A549 (cell line): ENCODE measurements around the gene RAPGEFL1. TPM values are rescaled to one million over a fixed set of nuclear protein-coding genes. Genes with fewer than 3 reads are reported as not detected.

Source experiments
- ATAC-seq, 2 experiments: fragments of 200-7000 bp in 1 of 2; fragments of >200 bp in 1 of 2; cut with Nextera tagmentation in 1 of 2; cut with Tn5 transposase in 1 of 2; 3 replicates each; pipeline versions ENCODE4 v1.8.0 to v1.9.1; 2018 to 2020; ENCODE audit warnings: mild to moderate bottlenecking in 1 of 2, moderate library complexity in 1 of 2
- CTCF ChIA-PET: fragments of 300-600 bp; sonication (Branson Sonifier 250); formaldehyde crosslinking; extraction: SDS; loops from one replicate; lab custom pipeline; 2021; ENCODE audit warnings: antibody characterized with exemption, inconsistent platforms; lab: Yijun Ruan, JAX
- POLR2A ChIA-PET: fragments of 350-600 bp; formaldehyde crosslinking; extraction: SDS; loops from one replicate; lab custom pipeline; 2021; ENCODE audit warnings: antibody characterized with exemption, inconsistent platforms; lab: Yijun Ruan, JAX
- DNase-seq, 2 experiments: peaks; one replicate each; pipeline versions ENCODE4 v3.0.0 to v3.0.0-alpha.2; 2011 to 2016; ENCODE audit warnings: low read depth in 1 of 2, low spot score in 1 of 2
- FAIRE-seq: peaks from 2 replicates; lab custom pipeline; 2011; peaks lifted over from hg19 to GRCh38; lab: Jason Lieb, UNC
- H3K27ac ChIP-seq, 2 experiments: fragments of >200 bp; sonication (Bioruptor Twin); formaldehyde crosslinking; 3 replicates each; pipeline ENCODE4 v1.5.1; 2016 to 2017
- H3K4me1 ChIP-seq: fragments of >200 bp; sonication (Bioruptor Twin); formaldehyde crosslinking; 3 replicates; pipeline ENCODE4 v1.6.1; 2016
- H3K4me2 ChIP-seq: fragments of >200 bp; sonication (Bioruptor Twin); formaldehyde crosslinking; 3 replicates; pipeline ENCODE4 v1.6.1; 2016
- H3K4me3 ChIP-seq: fragments of >200 bp; sonication (Bioruptor Twin); formaldehyde crosslinking; 3 replicates; pipeline ENCODE4 v1.5.1; 2016
- H3K9me3 ChIP-seq: fragments of >200 bp; sonication (Bioruptor Twin); formaldehyde crosslinking; 3 replicates; pipeline ENCODE4 v1.6.1; 2016
- ATOH8 ChIP-seq: fragments of 250-450 bp; sonication (Bioruptor Pico); IDR thresholded peaks from 2 replicates; pipeline ENCODE4 v1.5.0; 2020; ENCODE audit warnings: low read depth, mild to moderate bottlenecking, moderate library complexity
- CBX8 ChIP-seq: fragments of 200-600 bp; sonication (generic); IDR thresholded peaks from 2 replicates; pipeline ENCODE4 v1.6.1; 2016
- CEBPB ChIP-seq, 2 experiments: fragments of >200 bp in 1 of 2; sonication (Bioruptor Twin) in 1 of 2; formaldehyde crosslinking in 1 of 2; IDR thresholded peaks; 2 replicates each; pipeline ENCODE4 v1.6.1; 2012 to 2016
- CTCF ChIP-seq: fragments of >200 bp; sonication (Bioruptor Twin); formaldehyde crosslinking; IDR thresholded peaks from 3 replicates; pipeline ENCODE4 v1.5.1; 2016
- ELK1 ChIP-seq: fragments of 150-350 bp; IDR thresholded peaks from 2 replicates; pipeline ENCODE4 v1.6.1; 2014; ENCODE audit warnings: low read depth, mild to moderate bottlenecking, low read length
- FOXS1 ChIP-seq: fragments of 250-450 bp; sonication (Bioruptor Pico); IDR thresholded peaks from 2 replicates; pipeline ENCODE4 v1.5.0; 2020; ENCODE audit warnings: mild to moderate bottlenecking, moderate library complexity
- GATA3 ChIP-seq: IDR thresholded peaks from 2 replicates; pipeline ENCODE4 v1.6.1; 2012; ENCODE audit warnings: borderline replicate concordance
- HOXA7 ChIP-seq: fragments of 250-450 bp; sonication (Bioruptor Pico); IDR thresholded peaks from 2 replicates; pipeline ENCODE4 v1.5.0; 2020; ENCODE audit warnings: mild to moderate bottlenecking, moderate library complexity
- MAFK ChIP-seq: fragments of 450-650 bp; IDR thresholded peaks from 2 replicates; pipeline ENCODE4 v1.6.1; 2014; ENCODE audit not compliant: partially characterized antibody
- MAZ ChIP-seq: fragments of 150-350 bp; IDR thresholded peaks from 2 replicates; pipeline ENCODE4 v1.6.1; 2014; ENCODE audit warnings: antibody characterized with exemption, low read depth, low read length, borderline replicate concordance
- NPAS2 ChIP-seq: fragments of 250-450 bp; sonication (Bioruptor Pico); IDR thresholded peaks from 2 replicates; pipeline ENCODE4 v1.8.0; 2022; ENCODE audit warnings: mild to moderate bottlenecking, moderate library complexity, borderline replicate concordance
- NR3C1 ChIP-seq: fragments of >200 bp; sonication (Bioruptor Twin); formaldehyde crosslinking; IDR thresholded peaks from 3 replicates; pipeline ENCODE4 v1.6.1; 2017
- PBX3 ChIP-seq: IDR thresholded peaks from 2 replicates; pipeline ENCODE4 v1.6.1; 2012
- RAD21 ChIP-seq, 2 experiments: fragments of >200 bp in 1 of 2; sonication (Bioruptor Twin) in 1 of 2; formaldehyde crosslinking in 1 of 2; IDR thresholded peaks in 1 of 2; conservative IDR thresholded peaks in 1 of 2; 2 replicates in 1 of 2; 3 replicates in 1 of 2; pipeline ENCODE4 v1.6.1; 2012 to 2018; ENCODE audit warnings: inconsistent platforms in 1 of 2
- SMC3 ChIP-seq: fragments of >200 bp; sonication (Bioruptor Twin); formaldehyde crosslinking; IDR thresholded peaks from 3 replicates; pipeline ENCODE4 v1.6.1; 2018; ENCODE audit warnings: inconsistent platforms
- USF2 ChIP-seq: fragments of 450-650 bp; IDR thresholded peaks from 2 replicates; pipeline ENCODE4 v1.6.1; 2014; ENCODE audit warnings: antibody characterized with exemption
- ZC3H11A ChIP-seq: fragments of 450-650 bp; IDR thresholded peaks from 2 replicates; pipeline ENCODE4 v1.6.1; 2014; ENCODE audit warnings: antibody characterized with exemption, mild to moderate bottlenecking
- ZSCAN20 ChIP-seq: fragments of 250-450 bp; sonication (Bioruptor Pico); IDR thresholded peaks from 2 replicates; pipeline ENCODE4 v1.8.0; 2022; ENCODE audit warnings: mild to moderate bottlenecking, moderate library complexity
- WGBS: methylation state at CpG from one replicate; pipeline ENCODE4 v1.1.6; 2017; ENCODE audit errors: missing lambda C conversion rate; 5-methylcytosine and 5-hydroxymethylcytosine counted together
- polyA plus RNA-seq, 4 experiments: library from polyadenylated mRNA; depleted of rRNA in 3 of 4; stranded (reverse); fragments of >200 nt; fragmentation: RNase III in 1 of 4; extraction: RNeasy Plus Mini Kit Qiagen cat#74134 plus additional on column Dnase treatment in 1 of 4; gene quantifications; 2 replicates in 3 of 4; 3 replicates in 1 of 4; pipeline ENCODE4 v1.2.3, GENCODE V29; 2011 to 2017
- TF ChIP-seq, protein P1 (sequence below): IDR thresholded peaks from 2 replicates; pipeline ENCODE4 v1.6.1; 2012; ENCODE audit warnings: low read depth, borderline replicate concordance

RAPGEFL1 gene
- polyA plus RNA-seq, 2 of the 4 experiments (the other 2 are of a cell fraction), result 4.1 to 4.8 TPM

DNA sequence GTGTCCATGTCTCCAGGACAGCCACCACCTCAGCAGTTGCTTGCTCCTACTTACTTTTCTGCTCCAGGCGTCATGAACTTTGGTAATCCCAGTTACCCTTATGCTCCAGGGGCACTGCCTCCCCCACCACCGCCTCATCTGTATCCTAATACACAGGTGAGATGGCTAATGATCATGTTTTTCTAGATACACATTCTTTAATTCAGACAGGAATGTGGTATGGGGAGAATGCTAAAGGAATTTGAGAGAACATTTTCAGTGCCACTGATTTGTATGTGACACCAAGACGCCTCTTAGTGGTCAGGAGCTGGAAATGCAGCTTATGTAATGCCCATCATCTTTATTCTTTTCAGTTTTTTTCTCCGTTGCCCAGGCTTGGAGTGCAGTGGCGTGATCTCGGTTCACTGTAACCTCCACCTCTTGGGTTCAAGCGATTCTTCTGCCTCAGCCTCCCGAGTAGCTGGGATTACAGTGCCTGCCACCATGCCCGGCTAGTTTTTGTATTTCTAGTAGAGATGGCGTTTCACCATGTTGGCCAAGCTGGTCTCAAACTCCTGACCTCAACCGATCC is 8.9 kb upstream of the RAPGEFL1 start:
- Histone ChIP-seq H3K9me3 (no peaks in the 10 kb centered on the region), H3K27ac (0 out of 6 replicates have a peak overlapping the region, but pooled peaks of 1 of the 2 experiments have one; percentile 18), H3K4me1 (peaks cover 4% of the 10 kb centered on the region; the same call in 2 of the 3 replicates), H3K4me3 (no peak overlapping the region), H3K4me2 (no peak overlapping the region)
- ChIA-PET POLR2A (interaction anchor here (0.6 to 1.9 kb wide), 8 partner anchors 12 to 114 kb away, joined by 3 to 19 read pairs (median 4); partner anchors contain the start of genes CASC3, MED24 and NR1D1), CTCF (interaction anchor here (0.6 to 11.9 kb wide), 68 partner anchors 11 to 245 kb away, joined by 3 to 176 read pairs (median 6); partner anchors contain the start of genes CASC3, CSF3, MED24 and MSL1)
- TF ChIP-seq RAD21 (conservative IDR thresholded peaks at IDR 0.05 in 1 of 2, IDR thresholded peaks at IDR 0.05 in 1 of 2) (peak; percentile 79 to 81), FOXS1 (CRISPR knock-in tag) (no peak), USF2 (no peak), ELK1 (no peak), NPAS2 (CRISPR knock-in tag) (no peak), SMC3 (peak; percentile 78), CTCF (peak; percentile 84), CEBPB (IDR thresholded peaks at IDR 0.05) (0 out of 4 replicates have a peak, but pooled peaks of 1 of the 2 experiments have one; percentile 10), MAZ (no peak)
- 33% methylated on average over 11 of the region's 11 CpGs for WGBS
- ATAC-seq, result peak; percentile 76 to 83
- peak; percentile 77 for DNase-seq
- peak; percentile 83 for FAIRE-seq

- H3K9me3 ChIP-seq, result no peaks in the 10 kb centered on the region
- H3K4me2 ChIP-seq, result no peak overlapping the region
- TF ChIP-seq ATOH8 (no peak), NR3C1 (no peak), ZC3H11A (no peak)
- TF ChIP-seq, all 56 proteins: peak for 0
- WGBS, result 100% methylated on average over 2 of the region's 2 CpGs
- no peak overlapping the region for H3K27ac ChIP-seq
- no peak for ATAC-seq
- ChIA-PET CTCF (interaction anchor here (0.6 to 16.5 kb wide), 12 partner anchors 9 to 195 kb away, joined by 3 to 195 read pairs (median 4); partner anchors contain the start of genes CSF3, NR1D1 and WIPF2), POLR2A (interaction anchor here (0.6 kb wide), 1 partner anchor 125 kb away, joined by 3 read pairs; no protein-coding TSS in a partner anchor)
- no peak for DNase-seq
- H3K4me3 ChIP-seq, result no peak overlapping the region
- peaks cover 4% of the 10 kb centered on the region; the same call in 2 of the 3 replicates for H3K4me1 ChIP-seq
- FAIRE-seq, result no peak
Observed at GRCh38 chr17:40170325-40170724, 6.9 kb upstream of the RAPGEFL1 start.

DNA sequence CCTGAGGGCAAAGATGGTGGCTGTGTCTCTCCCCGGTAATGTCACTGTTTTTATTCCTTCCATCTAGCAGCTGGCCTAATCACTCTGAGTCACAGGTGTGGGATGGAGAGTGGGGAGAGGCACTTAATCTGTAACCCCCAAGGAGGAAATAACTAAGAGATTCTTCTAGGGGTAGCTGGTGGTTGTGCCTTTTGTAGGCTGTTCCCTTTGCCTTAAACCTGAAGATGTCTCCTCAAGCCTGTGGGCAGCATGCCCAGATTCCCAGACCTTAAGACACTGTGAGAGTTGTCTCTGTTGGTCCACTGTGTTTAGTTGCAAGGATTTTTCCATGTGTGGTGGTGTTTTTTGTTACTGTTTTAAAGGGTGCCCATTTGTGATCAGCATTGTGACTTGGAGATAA is 5.5 kb upstream of the RAPGEFL1 start:
- TF ChIP-seq MAFK (no peak), HOXA7 (CRISPR knock-in tag) (no peak), PBX3 (no peak), CBX8 (no peak), GATA3 (no peak), ZSCAN20 (CRISPR knock-in tag) (no peak)
- TF ChIP-seq, protein P1, sequence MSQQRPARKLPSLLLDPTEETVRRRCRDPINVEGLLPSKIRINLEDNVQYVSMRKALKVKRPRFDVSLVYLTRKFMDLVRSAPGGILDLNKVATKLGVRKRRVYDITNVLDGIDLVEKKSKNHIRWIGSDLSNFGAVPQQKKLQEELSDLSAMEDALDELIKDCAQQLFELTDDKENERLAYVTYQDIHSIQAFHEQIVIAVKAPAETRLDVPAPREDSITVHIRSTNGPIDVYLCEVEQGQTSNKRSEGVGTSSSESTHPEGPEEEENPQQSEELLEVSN, result no peak
- TF ChIP-seq, all 56 proteins: peak for 0
- no peak overlapping the region for H3K27ac ChIP-seq
- no peaks in the 10 kb centered on the region for H3K9me3 ChIP-seq
- DNase-seq, result no peak
- no peak overlapping the region for H3K4me3 ChIP-seq
- no peak for ATAC-seq
- CTCF ChIA-PET, result interaction anchor here (1.3 to 16.5 kb wide), 6 partner anchors 8 to 158 kb away, joined by 3 to 195 read pairs (median 12); no protein-coding TSS in a partner anchor
- FAIRE-seq, result no peak
- peaks cover 7% of the 10 kb centered on the region; the same call in 2 of the 3 replicates for H3K4me1 ChIP-seq
- 92% methylated on average over 1 of the region's 1 CpG for WGBS
- POLR2A ChIA-PET, result interaction anchor here (1.1 kb wide), 1 partner anchor 51 kb away, joined by 3 read pairs; no protein-coding TSS in a partner anchor
- H3K4me2 ChIP-seq, result no peak overlapping the region
